Loucy (cell line): ENCODE results near the gene ZNF438.

Source experiments
- H2AFZ ChIP-seq: fragments of 200-600 bp; sonication (generic); 2 replicates; pipeline ENCODE4 v1.6.0; 2016; ENCODE audit warnings: antibody characterized with exemption, mild to moderate bottlenecking, low read length, moderate library complexity
- H3F3A ChIP-seq: fragments of 200-600 bp; 2 replicates; pipeline ENCODE4 v1.6.0; 2016; ENCODE audit warnings: antibody characterized with exemption, low read depth, mild to moderate bottlenecking
- H3K27me3 ChIP-seq: fragments of 200-600 bp; sonication (generic); 2 replicates; pipeline ENCODE4 v1.6.1; 2014; ENCODE audit warnings: low read length, mild to moderate bottlenecking; ENCODE audit not compliant: insufficient read depth, poor library complexity, severe bottlenecking
- H3K36me3 ChIP-seq: fragments of 200-600 bp; sonication (generic); 2 replicates; pipeline ENCODE4 v1.6.1; 2016; ENCODE audit warnings: low read length; ENCODE audit not compliant: insufficient read depth
- H3K4me1 ChIP-seq: fragments of 200-600 bp; sonication (generic); 2 replicates; pipeline ENCODE4 v1.5.1; 2014; ENCODE audit warnings: low read length, mild to moderate bottlenecking; ENCODE audit not compliant: insufficient read depth, poor library complexity, severe bottlenecking
- H3K4me2 ChIP-seq: fragments of 200-600 bp; sonication (generic); 2 replicates; pipeline ENCODE4 v1.6.0; 2014; ENCODE audit warnings: antibody characterized with exemption, low read length, low read depth, mild to moderate bottlenecking; ENCODE audit not compliant: poor library complexity, severe bottlenecking
- H3K4me3 ChIP-seq: fragments of 200-600 bp; sonication (generic); 2 replicates; pipeline ENCODE4 v1.5.1; 2014; ENCODE audit warnings: low read length, mild to moderate bottlenecking, mixed read lengths; ENCODE audit not compliant: poor library complexity, severe bottlenecking
- H3K79me2 ChIP-seq: fragments of 200-600 bp; sonication (generic); 2 replicates; pipeline ENCODE4 v1.6.1; 2014; ENCODE audit warnings: low read length; ENCODE audit not compliant: insufficient read depth
- H3K9ac ChIP-seq: fragments of 200-600 bp; sonication (generic); 2 replicates; pipeline ENCODE4 v1.6.0; 2014; ENCODE audit warnings: mild to moderate bottlenecking, low read depth, low read length, moderate library complexity; ENCODE audit not compliant: poor library complexity, severe bottlenecking
- H3K9me2 ChIP-seq: fragments of 200-600 bp; sonication (generic); replicated peaks from 2 replicates; pipeline ENCODE4 v1.6.1; 2016; ENCODE audit warnings: low read depth, low read length, mixed read lengths
- H3K9me3 ChIP-seq: fragments of 200-600 bp; sonication (generic); 2 replicates; pipeline ENCODE4 v1.6.1; 2014; ENCODE audit warnings: mild to moderate bottlenecking, antibody characterized with exemption, low read length, low read depth; ENCODE audit not compliant: insufficient read depth
- H4K20me1 ChIP-seq: fragments of 200-600 bp; sonication (generic); 2 replicates; pipeline ENCODE4 v1.6.0; 2014; ENCODE audit warnings: antibody characterized with exemption, low read length, mild to moderate bottlenecking; ENCODE audit not compliant: insufficient read depth, poor library complexity, severe bottlenecking
- EZH2phosphoT487 ChIP-seq: fragments of 200-600 bp; IDR thresholded peaks from 2 replicates; pipeline ENCODE4 v1.6.1; 2018; ENCODE audit warnings: antibody characterized with exemption, mild to moderate bottlenecking, moderate library complexity, borderline replicate concordance
- TF ChIP-seq, protein P1 (sequence below): fragments of 200-600 bp; sonication (generic); conservative IDR thresholded peaks from 2 replicates; pipeline ENCODE4 v1.5.1; 2014; ENCODE audit warnings: mild to moderate bottlenecking, antibody characterized with exemption, low read length

Gene ZNF438

DNA sequence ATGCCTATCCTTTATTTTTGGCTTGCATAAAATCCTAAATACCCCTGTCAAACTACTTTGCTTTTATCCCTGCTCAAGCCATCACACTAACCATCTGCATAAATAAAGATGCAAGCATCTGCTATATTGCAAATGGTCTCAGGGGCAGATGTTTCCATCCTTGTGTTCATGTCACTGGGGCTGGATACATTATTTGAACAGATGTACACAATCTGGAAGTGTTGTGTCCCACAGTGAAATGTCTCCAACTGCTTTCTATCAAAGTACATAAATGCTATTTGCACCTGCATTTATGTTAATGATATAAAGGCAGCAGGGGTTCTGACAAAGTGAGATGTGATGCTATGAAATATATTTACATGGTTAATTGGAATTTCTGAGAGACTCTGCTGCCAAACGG lies 163.1 kb downstream of the ZNF438 start:
- Histone ChIP-seq H3K79me2 (no peaks in the 10 kb centered on the region), H3K27me3 (no peaks in the 10 kb centered on the region), H3K36me3 (no peaks in the 10 kb centered on the region), H3K4me1 (no peaks in the 10 kb centered on the region), H3K9me2 (no peaks in the 10 kb centered on the region), H2AFZ (no peak overlapping the region), H4K20me1 (no peaks in the 10 kb centered on the region), H3F3A (no peaks in the 10 kb centered on the region), H3K4me3 (no peak overlapping the region), H3K4me2 (no peak overlapping the region), H3K9ac (no peak overlapping the region), H3K9me3 (no peaks in the 10 kb centered on the region)
- TF ChIP-seq EZH2phosphoT487 = no peak
- TF ChIP-seq, protein P1, sequence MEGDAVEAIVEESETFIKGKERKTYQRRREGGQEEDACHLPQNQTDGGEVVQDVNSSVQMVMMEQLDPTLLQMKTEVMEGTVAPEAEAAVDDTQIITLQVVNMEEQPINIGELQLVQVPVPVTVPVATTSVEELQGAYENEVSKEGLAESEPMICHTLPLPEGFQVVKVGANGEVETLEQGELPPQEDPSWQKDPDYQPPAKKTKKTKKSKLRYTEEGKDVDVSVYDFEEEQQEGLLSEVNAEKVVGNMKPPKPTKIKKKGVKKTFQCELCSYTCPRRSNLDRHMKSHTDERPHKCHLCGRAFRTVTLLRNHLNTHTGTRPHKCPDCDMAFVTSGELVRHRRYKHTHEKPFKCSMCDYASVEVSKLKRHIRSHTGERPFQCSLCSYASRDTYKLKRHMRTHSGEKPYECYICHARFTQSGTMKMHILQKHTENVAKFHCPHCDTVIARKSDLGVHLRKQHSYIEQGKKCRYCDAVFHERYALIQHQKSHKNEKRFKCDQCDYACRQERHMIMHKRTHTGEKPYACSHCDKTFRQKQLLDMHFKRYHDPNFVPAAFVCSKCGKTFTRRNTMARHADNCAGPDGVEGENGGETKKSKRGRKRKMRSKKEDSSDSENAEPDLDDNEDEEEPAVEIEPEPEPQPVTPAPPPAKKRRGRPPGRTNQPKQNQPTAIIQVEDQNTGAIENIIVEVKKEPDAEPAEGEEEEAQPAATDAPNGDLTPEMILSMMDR = no peak

DNA sequence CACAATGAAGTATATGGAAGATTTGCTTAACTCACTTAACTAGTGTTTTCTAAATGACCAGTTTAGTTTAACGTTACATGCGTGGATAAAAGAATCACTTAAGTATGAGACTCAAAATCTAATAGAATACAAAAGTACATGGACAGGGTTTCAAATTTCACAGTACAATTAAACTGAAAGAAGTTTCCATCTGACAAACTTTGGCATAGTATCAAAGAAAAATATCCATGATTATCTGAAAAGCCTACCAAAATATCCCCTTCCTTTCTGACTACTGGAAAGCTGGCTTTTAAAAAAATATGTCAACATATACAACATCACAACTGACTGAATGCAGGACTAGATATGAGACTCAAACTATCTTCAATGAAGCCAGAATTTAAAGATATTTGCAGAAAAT lies 164.8 kb downstream of the ZNF438 start:
- no peaks in the 10 kb centered on the region for H3K36me3 ChIP-seq
- H4K20me1 ChIP-seq = no peaks in the 10 kb centered on the region
- H3K4me3 ChIP-seq = no peak overlapping the region
- H3K27me3 ChIP-seq = no peaks in the 10 kb centered on the region
- H3K4me2 ChIP-seq = no peak overlapping the region
- H3K9me2 ChIP-seq = no peaks in the 10 kb centered on the region
- H3K9me3 ChIP-seq = no peaks in the 10 kb centered on the region
- TF ChIP-seq, protein P1 = no peak
- no peak for TF ChIP-seq EZH2phosphoT487
- H3K79me2 ChIP-seq = no peaks in the 10 kb centered on the region
- H2AFZ ChIP-seq = no peak overlapping the region
- H3F3A ChIP-seq = no peaks in the 10 kb centered on the region
- no peak overlapping the region for H3K9ac ChIP-seq
- peaks cover 10% of the 10 kb centered on the region for H3K4me1 ChIP-seq

DNA sequence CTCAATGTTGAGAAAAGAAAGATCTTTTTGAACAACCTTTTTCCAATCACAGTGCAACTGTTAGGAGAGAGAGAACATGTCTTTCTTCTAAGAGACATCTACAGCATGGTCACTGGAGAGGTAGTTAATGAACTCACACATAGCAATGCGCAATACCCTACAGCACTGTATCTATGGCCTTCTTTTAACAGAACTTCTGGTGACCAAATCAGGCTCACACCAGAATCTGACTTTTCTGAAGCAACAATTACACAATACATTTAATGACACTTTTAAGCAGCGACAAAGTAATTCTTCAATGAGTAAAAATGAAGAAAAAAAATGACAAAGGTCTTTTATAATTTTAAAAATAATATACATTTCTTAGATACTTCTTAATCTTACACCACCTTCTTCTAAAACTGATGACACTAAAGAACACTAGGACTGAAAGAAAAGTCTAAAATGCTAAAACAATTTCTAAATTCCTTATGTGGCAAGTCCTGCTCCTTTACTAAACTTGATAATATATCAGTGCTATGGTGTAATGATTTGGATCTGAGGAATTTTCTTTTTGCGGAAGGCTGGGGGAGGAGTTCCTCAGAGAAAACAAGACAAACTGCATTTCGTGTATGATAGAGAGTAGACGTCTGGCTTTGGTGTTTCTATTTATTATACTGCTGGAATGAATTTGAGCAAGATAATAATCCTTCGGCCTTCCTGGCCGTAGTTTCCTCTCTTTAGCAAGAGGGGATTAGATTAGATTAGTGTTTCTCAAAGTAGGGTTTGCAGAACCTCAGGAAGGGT lies 166.3 kb downstream of the ZNF438 start:
- TF ChIP-seq EZH2phosphoT487 = no peak
- TF ChIP-seq, protein P1 = no peak
- H3K36me3 ChIP-seq = no peaks in the 10 kb centered on the region
- no peaks in the 10 kb centered on the region for H4K20me1 ChIP-seq
- no peaks in the 10 kb centered on the region for H3K9me2 ChIP-seq
- H3K27me3 ChIP-seq = no peaks in the 10 kb centered on the region
- no peaks in the 10 kb centered on the region for H3F3A ChIP-seq
- no peaks in the 10 kb centered on the region for H3K9me3 ChIP-seq
- H3K9ac ChIP-seq = no peak overlapping the region
- no peak overlapping the region for H3K4me3 ChIP-seq
- H3K79me2 ChIP-seq = no peaks in the 10 kb centered on the region
- H3K4me1 ChIP-seq = peaks cover 24% of the 10 kb centered on the region
- no peak overlapping the region for H2AFZ ChIP-seq
- H3K4me2 ChIP-seq = no peak overlapping the region
